ENCODE data around the gene CCDC88A.

CCDC88A gene

GRCh38 chr2:55361465-55362189, 58.0 kb downstream of the CCDC88A start:
- CTCF ChIA-PET: interaction anchor here (1.9 kb wide), 1 partner anchor 70 kb away, joined by 5 read pairs; no protein-coding TSS in a partner anchor
- H3K9me3 ChIP-seq (ENCODE audit: control insufficient read depth, insufficient read depth, low read depth, low read length): no peaks in the 10 kb centered on the region
- peaks cover 0 to 4% of the 10 kb centered on the region in 2 experiments; a peak in 2 of 3 replicates for H3K36me3 ChIP-seq (ENCODE audit: control insufficient read depth in 2 of 2, insufficient read depth in 1 of 2, low read length in 2 of 2)
- H3K4me3 ChIP-seq (ENCODE audit: low read depth, low read length): no peak overlapping the region
- H3K27ac ChIP-seq (ENCODE audit: extremely low read depth, low read depth, low read length): no peak overlapping the region
- TF ChIP-seq ZNF768 (tag by site-specific recombination; IDR thresholded peaks at IDR 0.05) (no peak), ZNF174 (tag by site-specific recombination; IDR thresholded peaks at IDR 0.05) (no peak), ZNF501 (tag by site-specific recombination; IDR thresholded peaks at IDR 0.05) (no peak), ZNF658 (tag by site-specific recombination; IDR thresholded peaks at IDR 0.05) (no peak), ZNF211 (tag by site-specific recombination; IDR thresholded peaks at IDR 0.05; ENCODE audit: low read depth) (no peak), KLF9 (tag by site-specific recombination; IDR thresholded peaks at IDR 0.05; ENCODE audit: low read depth) (no peak), ZBTB20 (tag by site-specific recombination; IDR thresholded peaks at IDR 0.05) (no peak), KLF1 (tag by site-specific recombination; IDR thresholded peaks at IDR 0.05) (no peak), ZNF23 (tag by site-specific recombination; IDR thresholded peaks at IDR 0.05; ENCODE audit: borderline replicate concordance) (no peak), BCL11B (tag by site-specific recombination; IDR thresholded peaks at IDR 0.05; ENCODE audit: low read depth) (no peak), ZNF596 (tag by site-specific recombination; IDR thresholded peaks at IDR 0.05) (no peak), ZNF366 (tag by site-specific recombination; conservative IDR thresholded peaks at IDR 0.05) (no peak), ZNF302 (tag by site-specific recombination; IDR thresholded peaks at IDR 0.05; ENCODE audit: low read depth) (no peak), ZNF248 (tag by site-specific recombination; IDR thresholded peaks at IDR 0.05) (no peak), ZBTB21 (tag by site-specific recombination; IDR thresholded peaks at IDR 0.05) (no peak), ZNF530 (tag by site-specific recombination; IDR thresholded peaks at IDR 0.05; ENCODE audit: low read depth) (no peak), ZNF292 (tag by site-specific recombination; IDR thresholded peaks at IDR 0.05; ENCODE audit: borderline replicate concordance, low read depth) (no peak)
- TF ChIP-seq, protein P1, sequence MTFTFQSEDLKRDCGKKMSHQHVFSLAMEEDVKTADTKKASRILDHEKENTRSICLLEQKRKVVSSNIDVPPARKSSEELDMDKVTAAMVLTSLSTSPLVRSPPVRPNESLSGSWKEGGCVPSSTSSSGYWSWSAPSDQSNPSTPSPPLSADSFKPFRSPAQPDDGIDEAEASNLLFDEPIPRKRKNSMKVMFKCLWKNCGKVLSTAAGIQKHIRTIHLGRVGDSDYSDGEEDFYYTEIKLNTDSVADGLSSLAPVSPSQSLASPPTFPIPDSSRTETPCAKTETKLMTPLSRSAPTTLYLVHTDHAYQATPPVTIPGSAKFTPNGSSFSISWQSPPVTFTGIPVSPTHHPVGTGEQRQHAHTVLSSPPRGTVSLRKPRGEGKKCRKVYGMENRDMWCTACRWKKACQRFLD (tag by site-specific recombination; IDR thresholded peaks at IDR 0.05): no peak
- TF ChIP-seq, protein P2, sequence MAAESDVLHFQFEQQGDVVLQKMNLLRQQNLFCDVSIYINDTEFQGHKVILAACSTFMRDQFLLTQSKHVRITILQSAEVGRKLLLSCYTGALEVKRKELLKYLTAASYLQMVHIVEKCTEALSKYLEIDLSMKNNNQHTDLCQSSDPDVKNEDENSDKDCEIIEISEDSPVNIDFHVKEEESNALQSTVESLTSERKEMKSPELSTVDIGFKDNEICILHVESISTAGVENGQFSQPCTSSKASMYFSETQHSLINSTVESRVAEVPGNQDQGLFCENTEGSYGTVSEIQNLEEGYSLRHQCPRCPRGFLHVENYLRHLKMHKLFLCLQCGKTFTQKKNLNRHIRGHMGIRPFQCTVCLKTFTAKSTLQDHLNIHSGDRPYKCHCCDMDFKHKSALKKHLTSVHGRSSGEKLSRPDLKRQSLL (tag by site-specific recombination; IDR thresholded peaks at IDR 0.05): no peak
- peaks cover 5% of the 10 kb centered on the region; the same call in 1 of the 2 replicates for H3K4me1 ChIP-seq (ENCODE audit: control insufficient read depth, insufficient read depth, low read length)
- POLR2A ChIA-PET: no interaction called here

DNA sequence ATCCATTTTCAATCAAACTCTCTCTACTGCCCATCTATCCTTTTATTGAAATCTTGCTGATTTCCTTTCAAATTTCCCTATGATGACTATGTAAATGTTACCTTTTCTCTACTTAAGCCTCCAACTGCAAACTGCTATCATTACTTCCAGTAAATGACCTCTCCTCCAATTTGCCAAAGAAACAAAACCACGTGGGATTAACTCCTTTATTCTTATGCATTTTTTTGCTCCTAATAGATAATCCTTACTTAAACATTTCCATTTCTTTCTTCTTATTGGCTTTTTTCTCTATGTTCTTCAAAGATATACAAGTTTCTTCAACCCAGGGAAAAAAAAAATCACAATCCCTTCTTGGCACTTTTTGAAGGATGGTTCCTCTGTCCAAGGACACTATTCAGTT, 61.2 kb downstream of the CCDC88A start:
- H3K27ac ChIP-seq (ENCODE audit: extremely low read depth, low read depth, low read length): no peak overlapping the region
- peaks cover 8 to 9% of the 10 kb centered on the region in 2 experiments for H3K36me3 ChIP-seq (ENCODE audit: control insufficient read depth in 2 of 2, insufficient read depth in 1 of 2, low read length in 2 of 2)
- H3K9me3 ChIP-seq (ENCODE audit: control insufficient read depth, insufficient read depth, low read depth, low read length): no peaks in the 10 kb centered on the region
- no peak overlapping the region for H3K4me3 ChIP-seq (ENCODE audit: low read depth, low read length)
- H3K4me1 ChIP-seq (ENCODE audit: control insufficient read depth, insufficient read depth, low read length): no peaks in the 10 kb centered on the region
- TF ChIP-seq GLI2 (tag by site-specific recombination; IDR thresholded peaks at IDR 0.05; ENCODE audit: borderline replicate concordance, low read depth) (no peak), ZNF394 (tag by site-specific recombination; IDR thresholded peaks at IDR 0.05; ENCODE audit: borderline replicate concordance) (no peak), ZNF701 (tag by site-specific recombination; IDR thresholded peaks at IDR 0.05) (no peak), TCF7L2 (IDR thresholded peaks at IDR 0.05; ENCODE audit: borderline replicate concordance, low read depth, low read length) (no peak), SCRT1 (tag by site-specific recombination; IDR thresholded peaks at IDR 0.05; ENCODE audit: borderline replicate concordance) (no peak), ZNF48 (tag by site-specific recombination; IDR thresholded peaks at IDR 0.05) (no peak), ZBTB7A (tag by site-specific recombination; IDR thresholded peaks at IDR 0.05; ENCODE audit: low read depth) (no peak), ZNF510 (tag by site-specific recombination; IDR thresholded peaks at IDR 0.05; ENCODE audit: insufficient replicate concordance) (no peak), ZNF366 (tag by site-specific recombination; conservative IDR thresholded peaks at IDR 0.05) (no peak), SETDB1 (IDR thresholded peaks at IDR 0.05; ENCODE audit: insufficient read length, low read length) (no peak)
- TF ChIP-seq, protein P3, sequence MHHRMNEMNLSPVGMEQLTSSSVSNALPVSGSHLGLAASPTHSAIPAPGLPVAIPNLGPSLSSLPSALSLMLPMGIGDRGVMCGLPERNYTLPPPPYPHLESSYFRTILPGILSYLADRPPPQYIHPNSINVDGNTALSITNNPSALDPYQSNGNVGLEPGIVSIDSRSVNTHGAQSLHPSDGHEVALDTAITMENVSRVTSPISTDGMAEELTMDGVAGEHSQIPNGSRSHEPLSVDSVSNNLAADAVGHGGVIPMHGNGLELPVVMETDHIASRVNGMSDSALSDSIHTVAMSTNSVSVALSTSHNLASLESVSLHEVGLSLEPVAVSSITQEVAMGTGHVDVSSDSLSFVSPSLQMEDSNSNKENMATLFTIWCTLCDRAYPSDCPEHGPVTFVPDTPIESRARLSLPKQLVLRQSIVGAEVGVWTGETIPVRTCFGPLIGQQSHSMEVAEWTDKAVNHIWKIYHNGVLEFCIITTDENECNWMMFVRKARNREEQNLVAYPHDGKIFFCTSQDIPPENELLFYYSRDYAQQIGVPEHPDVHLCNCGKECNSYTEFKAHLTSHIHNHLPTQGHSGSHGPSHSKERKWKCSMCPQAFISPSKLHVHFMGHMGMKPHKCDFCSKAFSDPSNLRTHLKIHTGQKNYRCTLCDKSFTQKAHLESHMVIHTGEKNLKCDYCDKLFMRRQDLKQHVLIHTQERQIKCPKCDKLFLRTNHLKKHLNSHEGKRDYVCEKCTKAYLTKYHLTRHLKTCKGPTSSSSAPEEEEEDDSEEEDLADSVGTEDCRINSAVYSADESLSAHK (tag by site-specific recombination; IDR thresholded peaks at IDR 0.05): no peak
- ChIA-PET CTCF (no interaction called here), POLR2A (no interaction called here)

Measured in HEK293 (cell line).